SK-N-SH (cell line): ENCODE results near the gene DSG3.

ENCODE experiments used
- CHD2 ChIP-seq: fragments of 150-350 bp; IDR thresholded peaks from 2 replicates; pipeline ENCODE4 v1.6.1; 2018; ENCODE audit warnings: low read length; ENCODE audit not compliant: partially characterized antibody
- EP300 ChIP-seq, 2 experiments: IDR thresholded peaks; 2 replicates each; pipeline versions ENCODE4 v1.4.0 to v1.6.1; 2012; ENCODE audit warnings: borderline replicate concordance in 1 of 2, low read depth in 1 of 2, low read length in 1 of 2
- EZH2phosphoT487 ChIP-seq: fragments of 200-600 bp; sonication (generic); IDR thresholded peaks from 2 replicates; pipeline ENCODE4 v1.6.1; 2017; ENCODE audit warnings: low read depth, mixed run types, mild to moderate bottlenecking, antibody characterized with exemption, moderate library complexity, borderline replicate concordance
- FOXM1 ChIP-seq: IDR thresholded peaks from 2 replicates; pipeline ENCODE4 v1.4.0; 2012; ENCODE audit warnings: low read depth, mild to moderate bottlenecking
- IRF3 ChIP-seq: fragments of 150-350 bp; IDR thresholded peaks from 2 replicates; pipeline ENCODE4 v1.6.1; 2016; ENCODE audit warnings: mild to moderate bottlenecking, low read depth, low read length
- JUND ChIP-seq: IDR thresholded peaks from 2 replicates; pipeline ENCODE4 v1.4.0; 2012
- PBX3 ChIP-seq: IDR thresholded peaks from 2 replicates; pipeline ENCODE4; 2012
- POLR2AphosphoS5 ChIP-seq: IDR thresholded peaks from 2 replicates; pipeline ENCODE4 v1.6.1; 2012; ENCODE audit warnings: low read depth, low read length
- REST ChIP-seq: IDR thresholded peaks from 2 replicates; pipeline ENCODE4 v1.6.1; 2012; ENCODE audit warnings: mild to moderate bottlenecking, low read depth, low read length, moderate library complexity
- TF ChIP-seq, protein P1 (sequence below): fragments of 200-600 bp; sonication (generic); IDR thresholded peaks from 2 replicates; pipeline ENCODE4 v1.6.1; 2017; ENCODE audit warnings: antibody characterized with exemption, mild to moderate bottlenecking, moderate library complexity

DNA sequence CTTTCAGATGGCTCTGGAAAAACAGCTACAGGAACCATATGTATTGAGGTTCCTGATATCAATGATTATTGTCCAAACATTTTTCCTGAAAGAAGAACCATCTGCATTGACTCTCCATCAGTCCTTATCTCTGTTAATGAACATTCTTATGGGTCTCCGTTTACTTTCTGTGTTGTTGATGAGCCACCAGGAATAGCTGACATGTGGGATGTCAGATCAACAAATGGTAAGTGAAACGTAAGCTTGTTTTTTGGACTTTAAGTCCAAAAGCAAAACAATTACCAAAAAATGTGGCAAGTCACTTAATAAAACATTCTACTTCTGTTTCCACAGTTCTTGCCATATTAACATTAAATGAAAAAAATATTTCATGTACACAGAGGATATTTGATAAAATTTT, 44.1 kb upstream of the DSG3 start:
- TF ChIP-seq, protein P1, sequence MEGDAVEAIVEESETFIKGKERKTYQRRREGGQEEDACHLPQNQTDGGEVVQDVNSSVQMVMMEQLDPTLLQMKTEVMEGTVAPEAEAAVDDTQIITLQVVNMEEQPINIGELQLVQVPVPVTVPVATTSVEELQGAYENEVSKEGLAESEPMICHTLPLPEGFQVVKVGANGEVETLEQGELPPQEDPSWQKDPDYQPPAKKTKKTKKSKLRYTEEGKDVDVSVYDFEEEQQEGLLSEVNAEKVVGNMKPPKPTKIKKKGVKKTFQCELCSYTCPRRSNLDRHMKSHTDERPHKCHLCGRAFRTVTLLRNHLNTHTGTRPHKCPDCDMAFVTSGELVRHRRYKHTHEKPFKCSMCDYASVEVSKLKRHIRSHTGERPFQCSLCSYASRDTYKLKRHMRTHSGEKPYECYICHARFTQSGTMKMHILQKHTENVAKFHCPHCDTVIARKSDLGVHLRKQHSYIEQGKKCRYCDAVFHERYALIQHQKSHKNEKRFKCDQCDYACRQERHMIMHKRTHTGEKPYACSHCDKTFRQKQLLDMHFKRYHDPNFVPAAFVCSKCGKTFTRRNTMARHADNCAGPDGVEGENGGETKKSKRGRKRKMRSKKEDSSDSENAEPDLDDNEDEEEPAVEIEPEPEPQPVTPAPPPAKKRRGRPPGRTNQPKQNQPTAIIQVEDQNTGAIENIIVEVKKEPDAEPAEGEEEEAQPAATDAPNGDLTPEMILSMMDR, result no peak
- TF ChIP-seq EZH2phosphoT487 (no peak), POLR2AphosphoS5 (no peak), PBX3 (no peak), FOXM1 (no peak), EP300 (IDR thresholded peaks at IDR 0.05; ENCODE audit: borderline replicate concordance in 1 of 2, low read depth in 1 of 2, low read length in 1 of 2) (no peak), CHD2 (no peak), IRF3 (no peak), JUND (no peak), REST (no peak)
